OCI-LY1 (cell line): ENCODE results near the gene CALB2.

Experiments used
- H2AFZ ChIP-seq: fragments of 200-600 bp; sonication (generic), shearing (Covaris generic); 2 replicates; pipeline ENCODE4 v1.6.0; 2014; ENCODE audit warnings: antibody characterized with exemption, mild to moderate bottlenecking, low read length
- H3F3A ChIP-seq: fragments of 200-600 bp; sonication (generic), shearing (Covaris generic); 2 replicates; pipeline ENCODE4 v1.6.0; 2014; ENCODE audit warnings: mild to moderate bottlenecking, antibody characterized with exemption, low read length, moderate library complexity; ENCODE audit not compliant: insufficient read depth
- H3K27ac ChIP-seq: fragments of 200-600 bp; sonication (generic); 2 replicates; pipeline ENCODE4 v1.5.1; 2014; ENCODE audit warnings: low read length, mixed run types, mild to moderate bottlenecking, low read depth; ENCODE audit not compliant: poor library complexity, severe bottlenecking
- H3K27me3 ChIP-seq: fragments of 200-600 bp; sonication (generic); 2 replicates; pipeline ENCODE4 v1.6.0; 2014; ENCODE audit warnings: antibody characterized with exemption, mild to moderate bottlenecking, low read length, moderate library complexity; ENCODE audit not compliant: insufficient read depth
- H3K36me3 ChIP-seq: fragments of 200-600 bp; sonication (generic); 2 replicates; pipeline ENCODE4 v1.6.1; 2014; ENCODE audit warnings: mild to moderate bottlenecking, antibody characterized with exemption, low read length, moderate library complexity, mixed read lengths; ENCODE audit not compliant: insufficient read depth
- H3K4me1 ChIP-seq: fragments of 200-600 bp; sonication (generic); 2 replicates; pipeline ENCODE4 v1.5.1; 2014; ENCODE audit warnings: mild to moderate bottlenecking, low read length, moderate library complexity; ENCODE audit not compliant: insufficient read depth, severe bottlenecking
- H3K4me2 ChIP-seq: fragments of 200-600 bp; sonication (generic), shearing (Covaris generic); 2 replicates; pipeline ENCODE4 v1.6.1; 2014; ENCODE audit warnings: low read length
- H3K4me3 ChIP-seq: fragments of 200-600 bp; sonication (generic); 2 replicates; pipeline ENCODE4 v1.5.1; 2014; ENCODE audit warnings: low read length, low read depth, mild to moderate bottlenecking, mixed read lengths; ENCODE audit not compliant: poor library complexity, severe bottlenecking
- H3K79me2 ChIP-seq: fragments of 200-600 bp; shearing (Covaris generic); 2 replicates; pipeline ENCODE4 v1.6.1; 2016; ENCODE audit warnings: mixed run types, low read length, mixed read lengths; ENCODE audit not compliant: insufficient read depth
- H3K9ac ChIP-seq: fragments of 200-600 bp; sonication (generic), shearing (Covaris generic); 2 replicates; pipeline ENCODE4 v1.6.1; 2014; ENCODE audit warnings: mild to moderate bottlenecking, low read length, mixed read lengths
- H3K9me2 ChIP-seq: fragments of 200-600 bp; sonication (generic), shearing (Covaris generic); 2 replicates; pipeline ENCODE4 v1.6.1; 2014; ENCODE audit warnings: low read depth, mild to moderate bottlenecking, low read length, mixed read lengths
- H3K9me3 ChIP-seq: fragments of 200-600 bp; shearing (Covaris generic); 2 replicates; pipeline ENCODE4 v1.6.1; 2014; ENCODE audit warnings: low read length, mixed read lengths
- H4K20me1 ChIP-seq: fragments of 200-600 bp; sonication (generic), shearing (Covaris generic); 2 replicates; pipeline ENCODE4 v1.6.0; 2016; ENCODE audit warnings: mild to moderate bottlenecking, low read length; ENCODE audit not compliant: insufficient read depth
- CTCF ChIP-seq: fragments of 200-600 bp; sonication (generic), shearing (Covaris generic); IDR thresholded peaks from 2 replicates; pipeline ENCODE4 v1.5.1; 2017; ENCODE audit warnings: mild to moderate bottlenecking, antibody characterized with exemption, low read length, moderate library complexity, mixed read lengths
- EZH2 ChIP-seq: fragments of 200-600 bp; sonication (generic), shearing (Covaris generic); IDR thresholded peaks from 2 replicates; pipeline ENCODE4 v1.8.0; 2017; ENCODE audit warnings: borderline replicate concordance, mixed run types, mild to moderate bottlenecking, antibody characterized with exemption, low read length, moderate library complexity, mixed read lengths

CALB2 gene

DNA sequence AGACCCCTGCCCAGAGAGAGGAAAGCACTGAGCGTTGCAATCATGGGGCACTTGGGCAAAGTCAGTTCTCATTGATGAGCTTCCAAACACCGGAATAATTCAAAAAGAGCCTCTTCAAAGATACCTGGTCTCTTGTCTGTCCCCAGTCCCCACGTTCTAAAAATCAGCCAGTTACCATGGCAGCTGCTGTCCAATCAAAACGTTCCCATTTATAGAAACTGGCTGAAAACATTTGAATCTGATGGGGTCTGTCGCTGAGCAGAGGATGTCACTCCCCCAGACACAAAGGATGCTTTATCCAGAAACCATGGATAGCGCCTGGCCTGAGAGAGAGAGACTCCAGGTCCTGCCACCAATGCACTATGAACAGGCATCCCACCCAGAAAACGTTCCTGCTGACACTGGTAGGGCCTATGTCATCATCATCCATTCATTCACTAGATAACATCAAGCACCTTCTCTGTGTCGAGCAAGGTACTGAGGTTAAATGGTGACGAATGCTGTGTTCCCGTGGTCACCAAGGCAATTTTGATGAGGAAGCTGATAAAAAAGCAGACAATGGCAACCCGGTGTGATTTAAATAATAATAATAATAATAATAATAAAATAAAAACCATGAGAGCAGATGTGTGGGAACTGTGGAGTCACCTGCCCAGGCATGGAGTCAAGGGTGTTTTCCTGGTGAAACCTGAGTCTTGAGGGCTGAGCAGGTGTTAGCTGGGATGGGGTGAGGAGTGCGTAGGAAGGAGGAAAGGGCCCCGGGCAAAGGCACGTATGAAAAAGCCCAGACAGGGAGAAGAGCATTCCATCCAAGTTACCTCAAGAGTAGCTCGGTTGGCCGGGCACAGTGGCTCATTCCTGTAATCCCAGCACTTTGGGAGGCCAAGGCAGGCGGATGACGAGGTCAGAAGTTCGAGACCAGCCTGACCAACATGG, 19.0 kb upstream of the CALB2 start:
- Histone ChIP-seq H2AFZ (no peak overlapping the region), H3K27ac (no peak overlapping the region), H3K9me2 (no peaks in the 10 kb centered on the region), H3K36me3 (no peaks in the 10 kb centered on the region), H4K20me1 (no peaks in the 10 kb centered on the region), H3K4me3 (no peak overlapping the region), H3K79me2 (no peaks in the 10 kb centered on the region), H3K4me2 (no peak overlapping the region), H3K9me3 (no peaks in the 10 kb centered on the region), H3K9ac (no peak overlapping the region), H3K4me1 (no peaks in the 10 kb centered on the region), H3K27me3 (no peaks in the 10 kb centered on the region), H3F3A (no peaks in the 10 kb centered on the region)
- TF ChIP-seq CTCF, result no peak
- no peak for TF ChIP-seq EZH2

- no peaks in the 10 kb centered on the region for H3K36me3 ChIP-seq
- no peaks in the 10 kb centered on the region for H3K4me1 ChIP-seq
- TF ChIP-seq EZH2, result no peak
- no peak for TF ChIP-seq CTCF
- H3K9me2 ChIP-seq, result no peaks in the 10 kb centered on the region
- no peak overlapping the region for H2AFZ ChIP-seq
- H3K4me2 ChIP-seq, result no peak overlapping the region
- H3K4me3 ChIP-seq, result no peak overlapping the region
- H4K20me1 ChIP-seq, result no peaks in the 10 kb centered on the region
- no peaks in the 10 kb centered on the region for H3K27me3 ChIP-seq
- no peaks in the 10 kb centered on the region for H3F3A ChIP-seq
- no peak overlapping the region for H3K27ac ChIP-seq
- no peaks in the 10 kb centered on the region for H3K79me2 ChIP-seq
- no peaks in the 10 kb centered on the region for H3K9me3 ChIP-seq
- no peak overlapping the region for H3K9ac ChIP-seq
These were observed 18.1 kb upstream of the CALB2 start for GRCh38 chr16:71340406-71340805.

DNA sequence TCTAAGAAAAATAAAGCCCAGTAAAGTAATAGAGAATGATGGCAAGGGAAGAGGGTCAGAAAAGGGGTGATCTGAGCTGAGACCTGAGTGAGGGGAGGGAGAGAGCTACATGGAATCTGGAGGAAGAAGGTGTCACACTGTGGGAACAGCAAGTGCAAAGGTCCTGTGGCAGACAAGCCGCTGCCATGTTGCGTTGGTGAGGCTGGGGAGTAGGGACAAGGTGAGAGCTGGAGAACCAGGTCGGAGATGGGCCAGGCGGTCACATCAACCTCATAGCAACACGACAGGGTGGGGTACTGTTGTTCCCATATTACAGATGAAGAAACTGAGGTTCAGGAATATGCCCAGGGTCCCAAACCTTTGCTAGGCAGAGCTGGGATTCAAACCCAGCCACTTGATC, 16.6 kb upstream of the CALB2 start:
- H3K4me2 ChIP-seq, result no peak overlapping the region
- no peaks in the 10 kb centered on the region for H3K27me3 ChIP-seq
- no peak overlapping the region for H3K4me3 ChIP-seq
- no peaks in the 10 kb centered on the region for H3K79me2 ChIP-seq
- H3F3A ChIP-seq, result no peaks in the 10 kb centered on the region
- TF ChIP-seq EZH2, result no peak
- no peak overlapping the region for H3K27ac ChIP-seq
- no peaks in the 10 kb centered on the region for H3K4me1 ChIP-seq
- no peaks in the 10 kb centered on the region for H3K9me3 ChIP-seq
- no peak overlapping the region for H3K9ac ChIP-seq
- no peaks in the 10 kb centered on the region for H4K20me1 ChIP-seq
- H3K36me3 ChIP-seq, result no peaks in the 10 kb centered on the region
- no peaks in the 10 kb centered on the region for H3K9me2 ChIP-seq
- H2AFZ ChIP-seq, result no peak overlapping the region
